Measurements from ENCODE around the gene PRAMEF13.

- TF ChIP-seq, protein P1, sequence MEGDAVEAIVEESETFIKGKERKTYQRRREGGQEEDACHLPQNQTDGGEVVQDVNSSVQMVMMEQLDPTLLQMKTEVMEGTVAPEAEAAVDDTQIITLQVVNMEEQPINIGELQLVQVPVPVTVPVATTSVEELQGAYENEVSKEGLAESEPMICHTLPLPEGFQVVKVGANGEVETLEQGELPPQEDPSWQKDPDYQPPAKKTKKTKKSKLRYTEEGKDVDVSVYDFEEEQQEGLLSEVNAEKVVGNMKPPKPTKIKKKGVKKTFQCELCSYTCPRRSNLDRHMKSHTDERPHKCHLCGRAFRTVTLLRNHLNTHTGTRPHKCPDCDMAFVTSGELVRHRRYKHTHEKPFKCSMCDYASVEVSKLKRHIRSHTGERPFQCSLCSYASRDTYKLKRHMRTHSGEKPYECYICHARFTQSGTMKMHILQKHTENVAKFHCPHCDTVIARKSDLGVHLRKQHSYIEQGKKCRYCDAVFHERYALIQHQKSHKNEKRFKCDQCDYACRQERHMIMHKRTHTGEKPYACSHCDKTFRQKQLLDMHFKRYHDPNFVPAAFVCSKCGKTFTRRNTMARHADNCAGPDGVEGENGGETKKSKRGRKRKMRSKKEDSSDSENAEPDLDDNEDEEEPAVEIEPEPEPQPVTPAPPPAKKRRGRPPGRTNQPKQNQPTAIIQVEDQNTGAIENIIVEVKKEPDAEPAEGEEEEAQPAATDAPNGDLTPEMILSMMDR (IDR thresholded peaks at IDR 0.05) = peak; percentile 25 to 77 (median 66)
- no peak for TF ChIP-seq POLR2A (IDR thresholded peaks at IDR 0.05)
These were observed 27.2 kb upstream of the PRAMEF13 start for GRCh38 chr1:13228343-13228781.

All from right lobe of liver (tissue), 4 donors.